ENCODE results near the gene SLC31A1. TPM values are rescaled to one million over a fixed set of nuclear protein-coding genes. Genes with fewer than 3 reads are reported as not detected.
A peak's percentile ranks its signal among the peaks of the same experiment; 100 is the strongest.

The SLC31A1 gene
- total RNA-seq, 4 donors from 2014 or later, result 5.8 to 36.2 (median 15.4) TPM

DNA sequence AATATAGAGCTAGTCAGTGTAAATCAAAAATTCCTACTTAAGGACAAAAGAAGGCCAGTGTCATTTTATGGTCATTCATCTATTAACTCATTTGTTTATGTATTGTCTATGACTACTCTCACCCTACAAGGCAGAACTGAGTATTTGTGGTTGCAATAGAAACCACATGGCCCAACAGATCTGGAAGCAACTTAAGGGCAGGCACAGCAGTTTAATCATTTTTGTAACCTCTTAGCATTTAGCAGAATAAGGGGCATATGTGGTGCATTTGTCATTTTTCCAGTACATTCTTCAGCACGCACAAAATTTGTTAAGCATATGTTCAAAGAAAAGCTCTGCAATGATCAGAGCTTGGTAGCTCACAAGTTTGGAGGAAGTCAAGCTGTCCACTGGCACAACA is 1.4 kb upstream of the SLC31A1 start:
- Histone ChIP-seq H3K4me1 (peaks cover 17 to 46% (median 31%) of the 10 kb centered on the region in 4 donors), H3K36me3 (no peaks in the 10 kb centered on the region), H3K9me3 (no peaks in the 10 kb centered on the region), H3K4me3 (peak overlapping the region in 3 of 4 donors; percentile 73 to 95 (median 85)), H3K27ac (peak overlapping the region; percentile 89 to 95 (median 92)), H3K27me3 (no peaks in the 10 kb centered on the region)
- no peak for DNase-seq
- in situ Hi-C loops (cut with MboI; ENCODE audit: low pct_ligation_motif_present in 1 of 4, low pct_unique_long_range_greater_than_20kb in 1 of 4, low sequenced_read_pairs in 3 of 4) (no loop called here), intact Hi-C loops (cut with DNase I; ENCODE audit: low total_unique reads) (no loop called here)
- TF ChIP-seq, protein P1, sequence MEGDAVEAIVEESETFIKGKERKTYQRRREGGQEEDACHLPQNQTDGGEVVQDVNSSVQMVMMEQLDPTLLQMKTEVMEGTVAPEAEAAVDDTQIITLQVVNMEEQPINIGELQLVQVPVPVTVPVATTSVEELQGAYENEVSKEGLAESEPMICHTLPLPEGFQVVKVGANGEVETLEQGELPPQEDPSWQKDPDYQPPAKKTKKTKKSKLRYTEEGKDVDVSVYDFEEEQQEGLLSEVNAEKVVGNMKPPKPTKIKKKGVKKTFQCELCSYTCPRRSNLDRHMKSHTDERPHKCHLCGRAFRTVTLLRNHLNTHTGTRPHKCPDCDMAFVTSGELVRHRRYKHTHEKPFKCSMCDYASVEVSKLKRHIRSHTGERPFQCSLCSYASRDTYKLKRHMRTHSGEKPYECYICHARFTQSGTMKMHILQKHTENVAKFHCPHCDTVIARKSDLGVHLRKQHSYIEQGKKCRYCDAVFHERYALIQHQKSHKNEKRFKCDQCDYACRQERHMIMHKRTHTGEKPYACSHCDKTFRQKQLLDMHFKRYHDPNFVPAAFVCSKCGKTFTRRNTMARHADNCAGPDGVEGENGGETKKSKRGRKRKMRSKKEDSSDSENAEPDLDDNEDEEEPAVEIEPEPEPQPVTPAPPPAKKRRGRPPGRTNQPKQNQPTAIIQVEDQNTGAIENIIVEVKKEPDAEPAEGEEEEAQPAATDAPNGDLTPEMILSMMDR (IDR thresholded peaks at IDR 0.05), result no peak
- TF ChIP-seq POLR2AphosphoS5 (IDR thresholded peaks at IDR 0.05) (no peak), POLR2A (IDR thresholded peaks at IDR 0.05) (no peak), EP300 (IDR thresholded peaks at IDR 0.05; ENCODE audit: low read depth) (no peak)
- WGBS, 2 donors (ENCODE audit: low coverage in 1 of 2), result 27 to 50% methylated on average over 1 of the region's 1 CpG

DNA sequence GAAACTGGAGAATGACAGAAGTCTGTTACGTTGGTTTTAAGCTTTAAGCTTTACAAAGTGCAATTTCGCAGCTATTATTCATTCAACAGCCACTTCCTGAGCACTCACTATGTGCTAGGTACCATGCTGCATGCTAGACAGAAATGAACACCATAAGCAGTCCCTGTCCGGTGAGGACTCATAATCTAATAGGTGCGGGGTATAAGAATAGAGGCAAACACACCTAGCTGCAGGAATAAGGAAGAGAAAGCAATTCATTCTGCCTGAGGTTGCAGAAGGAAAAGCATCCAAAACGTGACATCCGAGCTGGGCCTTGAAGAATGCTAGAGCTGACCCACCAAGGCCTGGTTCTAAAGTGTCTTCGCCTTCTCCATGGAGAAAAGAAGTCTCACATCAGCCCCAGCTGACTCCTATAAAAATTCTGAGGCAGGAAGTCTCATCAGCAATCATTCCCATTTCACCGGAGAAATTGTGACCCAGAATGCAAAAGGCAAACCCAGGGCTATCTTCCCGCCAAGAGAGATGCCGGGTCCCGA is 809 bp upstream of the SLC31A1 start:
- intact Hi-C loops (cut with DNase I; ENCODE audit: low total_unique reads), result no loop called here
- H3K27me3 ChIP-seq, result no peaks in the 10 kb centered on the region
- peaks cover 17 to 46% (median 31%) of the 10 kb centered on the region in 4 donors for H3K4me1 ChIP-seq
- no peak for DNase-seq
- in situ Hi-C loops (cut with MboI; ENCODE audit: low pct_ligation_motif_present in 1 of 4, low pct_unique_long_range_greater_than_20kb in 1 of 4, low sequenced_read_pairs in 3 of 4), result no loop called here
- H3K9me3 ChIP-seq, result no peaks in the 10 kb centered on the region
- H3K4me3 ChIP-seq, result peak overlapping the region; percentile 73 to 95 (median 81)
- no peaks in the 10 kb centered on the region for H3K36me3 ChIP-seq
- H3K27ac ChIP-seq, result peak overlapping the region; percentile 89 to 95 (median 92)
- 4% methylated on average over 7 to 11 of the region's 11 CpGs for WGBS, 2 donors (ENCODE audit: low coverage in 1 of 2)
- TF ChIP-seq POLR2A (IDR thresholded peaks at IDR 0.05), result no peak
- no peak for TF ChIP-seq EP300 (IDR thresholded peaks at IDR 0.05; ENCODE audit: low read depth)
- TF ChIP-seq, protein P1 (IDR thresholded peaks at IDR 0.05), result no peak
- no peak for TF ChIP-seq POLR2AphosphoS5 (IDR thresholded peaks at IDR 0.05)

DNA sequence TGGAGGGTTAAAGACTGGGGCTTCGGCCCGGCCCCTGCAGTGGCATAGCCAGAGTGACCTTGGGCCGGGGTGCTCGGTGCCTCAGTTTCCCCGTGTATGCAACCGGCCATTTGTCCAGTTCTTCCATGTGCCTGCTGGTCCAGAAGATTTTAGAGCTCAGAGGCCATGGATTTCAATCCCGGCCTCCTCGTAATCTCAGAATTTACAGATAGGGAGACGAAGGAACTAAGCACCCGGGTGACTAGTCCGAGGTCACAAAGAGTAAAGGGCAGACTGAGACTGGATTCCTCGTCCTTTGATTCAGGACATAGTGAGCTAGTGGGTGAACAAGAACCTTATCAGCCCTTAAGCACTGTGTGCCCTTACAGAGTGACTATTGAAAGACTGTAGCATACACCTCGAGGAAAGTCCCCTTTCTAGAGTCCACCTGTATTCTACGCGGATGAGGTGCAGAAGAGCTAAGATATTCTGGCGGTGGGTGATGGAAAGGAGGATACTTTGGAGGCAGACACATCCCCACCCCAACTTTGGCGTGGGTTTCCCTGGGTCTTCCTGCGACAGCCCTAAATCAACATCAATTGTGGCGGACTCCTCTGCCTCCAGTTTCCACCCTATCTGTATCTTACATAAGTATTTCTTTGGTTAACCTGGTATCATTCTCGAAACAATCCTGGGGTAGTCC is 597 bp downstream of the SLC31A1 start:
- intact Hi-C loops (cut with DNase I; ENCODE audit: low total_unique reads), result no loop called here

DNA sequence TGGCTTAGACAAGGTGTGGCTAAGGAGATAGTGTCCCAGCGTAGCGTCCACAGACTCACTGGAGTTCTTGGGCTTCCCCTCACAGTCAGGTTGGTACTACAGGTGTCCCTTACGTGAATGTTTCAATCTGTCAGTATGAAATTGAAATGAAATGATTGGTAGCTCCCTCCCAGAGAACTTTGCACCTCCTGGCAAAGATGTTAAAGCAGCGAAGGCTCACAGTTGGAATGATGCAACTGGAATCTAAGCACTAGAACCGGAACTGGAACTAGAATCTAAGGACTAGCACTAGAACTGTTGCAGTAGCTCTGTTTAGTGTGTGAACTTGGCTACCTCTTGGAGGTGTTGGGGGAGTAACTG is 1.1 kb downstream of the SLC31A1 start:
- peak; percentile 18 for DNase-seq
- Histone ChIP-seq H3K9me3 (no peaks in the 10 kb centered on the region), H3K27me3 (no peaks in the 10 kb centered on the region), H3K4me1 (peaks cover 17 to 42% (median 32%) of the 10 kb centered on the region in 4 donors), H3K4me3 (peak overlapping the region; percentile 73 to 95 (median 80)), H3K27ac (peak overlapping the region; percentile 89 to 95 (median 92)), H3K36me3 (no peaks in the 10 kb centered on the region)
- TF ChIP-seq, protein P1 (IDR thresholded peaks at IDR 0.05), result no peak
- TF ChIP-seq POLR2A (IDR thresholded peaks at IDR 0.05), result peak; percentile 54
- TF ChIP-seq EP300 (IDR thresholded peaks at IDR 0.05; ENCODE audit: low read depth), result no peak
- peak in 2 of 3 donors; percentile 57 to 62 for TF ChIP-seq POLR2AphosphoS5 (IDR thresholded peaks at IDR 0.05)
- WGBS, 2 donors (ENCODE audit: low coverage in 1 of 2), result 35 to 43% methylated on average over 5 of the region's 5 CpGs
- intact Hi-C loops (cut with DNase I; ENCODE audit: low total_unique reads) (no loop called here), in situ Hi-C loops (cut with MboI; ENCODE audit: low pct_ligation_motif_present in 1 of 4, low pct_unique_long_range_greater_than_20kb in 1 of 4, low sequenced_read_pairs in 3 of 4) (no loop called here)

More for the DNA sequence above, 597 bp downstream of the SLC31A1 start:
- no peak for DNase-seq
- Histone ChIP-seq H3K36me3 (no peaks in the 10 kb centered on the region), H3K9me3 (no peaks in the 10 kb centered on the region), H3K27me3 (no peaks in the 10 kb centered on the region), H3K27ac (peak overlapping the region; percentile 89 to 95 (median 92)), H3K4me1 (peaks cover 17 to 42% (median 31%) of the 10 kb centered on the region in 4 donors), H3K4me3 (peak overlapping the region; percentile 73 to 95 (median 80))
- TF ChIP-seq POLR2AphosphoS5 (IDR thresholded peaks at IDR 0.05) (no peak), EP300 (IDR thresholded peaks at IDR 0.05; ENCODE audit: low read depth) (no peak), POLR2A (IDR thresholded peaks at IDR 0.05) (no peak)
- TF ChIP-seq, protein P1 (IDR thresholded peaks at IDR 0.05), result no peak
- 11% methylated on average over 20 of the region's 20 CpGs; no CpG with 5 or more reads in 1 of the 2 donors for WGBS, 2 donors (ENCODE audit: low coverage in 1 of 2)
- in situ Hi-C loops (cut with MboI; ENCODE audit: low pct_ligation_motif_present in 1 of 4, low pct_unique_long_range_greater_than_20kb in 1 of 4, low sequenced_read_pairs in 3 of 4), result no loop called here

All from transverse colon (tissue), 4 donors.